HG03460 (cell line): ENCODE data around the gene PDZRN3.

Source experiments
- ATAC-seq: cut with Tn5 transposase; IDR thresholded peaks from one replicate; pipeline ENCODE4 v1.9.1; 2021; ENCODE audit not compliant: unreplicated experiment

The PDZRN3 gene

GRCh38 chr3:73498764-73499622 is 125.7 kb downstream of the PDZRN3 start:
- ATAC-seq: no peak

- ATAC-seq: no peak
Measured at GRCh38 chr3:73497646-73498406, 126.9 kb downstream of the PDZRN3 start.

- no peak for ATAC-seq
Measured at GRCh38 chr3:73493543-73494308, 131.0 kb downstream of the PDZRN3 start.

GRCh38 chr3:73492186-73492585 is 132.6 kb downstream of the PDZRN3 start:
- ATAC-seq: no peak

- ATAC-seq: no peak
Measured at GRCh38 chr3:73491287-73491662, 133.5 kb downstream of the PDZRN3 start.

- ATAC-seq: no peak
Measured at GRCh38 chr3:73490453-73491286, 134.1 kb downstream of the PDZRN3 start.

- ATAC-seq: no peak
Measured at GRCh38 chr3:73485877-73486330, 138.8 kb downstream of the PDZRN3 start.

- peak; percentile 75 for ATAC-seq
Measured at GRCh38 chr3:73484656-73485248, 140.0 kb downstream of the PDZRN3 start.

GRCh38 chr3:73481888-73482287 is 142.9 kb downstream of the PDZRN3 start:
- no peak for ATAC-seq

GRCh38 chr3:73480187-73480672 is 144.5 kb downstream of the PDZRN3 start:
- no peak for ATAC-seq

- ATAC-seq: no peak
Measured at GRCh38 chr3:73479325-73479724, 145.4 kb downstream of the PDZRN3 start.

GRCh38 chr3:73478858-73479257 is 145.9 kb downstream of the PDZRN3 start:
- ATAC-seq: no peak

- no peak for ATAC-seq
Measured at GRCh38 chr3:73475717-73476116, 149.0 kb downstream of the PDZRN3 start.

- no peak for ATAC-seq
Measured at GRCh38 chr3:73475175-73475574, 149.6 kb downstream of the PDZRN3 start.

- no peak for ATAC-seq
Measured at GRCh38 chr3:73474619-73475018, 150.1 kb downstream of the PDZRN3 start.

- no peak for ATAC-seq
Measured at GRCh38 chr3:73473898-73474416, 150.8 kb downstream of the PDZRN3 start.

GRCh38 chr3:73473181-73473897 is 151.4 kb downstream of the PDZRN3 start:
- no peak for ATAC-seq

- ATAC-seq: no peak
Measured at GRCh38 chr3:73471986-73472787, 152.6 kb downstream of the PDZRN3 start.
